Astrocyte (in vitro differentiated cells and primary cell): ENCODE results near the gene GRIK3. TPM values are rescaled to one million over a fixed set of nuclear protein-coding genes. Genes with fewer than 3 reads are reported as not detected.

Experiments used
- DNase-seq: peaks from one replicate; pipeline ENCODE4 v3.0.0-alpha.2; 2010; ENCODE audit warnings: low read depth
- FAIRE-seq: peaks from 2 replicates; lab custom pipeline; 2011; peaks lifted over from hg19 to GRCh38; lab: Jason Lieb, UNC
- H2AFZ ChIP-seq: 2 replicates; pipeline ENCODE4 v1.6.0; 2012; ENCODE audit warnings: low read depth, low read length, inconsistent platforms
- H3K27ac ChIP-seq: 2 replicates; pipeline ENCODE4 v1.5.1; 2011; ENCODE audit warnings: low read depth, low read length, inconsistent platforms
- H3K27me3 ChIP-seq: 2 replicates; pipeline ENCODE4 v1.6.0; 2011; ENCODE audit warnings: low read length, inconsistent platforms; ENCODE audit not compliant: insufficient read depth
- H3K36me3 ChIP-seq: 2 replicates; pipeline ENCODE4 v1.5.1; 2011; ENCODE audit warnings: low read length, inconsistent platforms; ENCODE audit not compliant: insufficient read depth
- H3K4me1 ChIP-seq: 2 replicates; pipeline ENCODE4 v1.5.1; 2011; ENCODE audit warnings: low read length, inconsistent platforms; ENCODE audit not compliant: insufficient read depth
- H3K4me2 ChIP-seq: 2 replicates; pipeline ENCODE4 v1.6.0; 2012; ENCODE audit warnings: low read length, inconsistent platforms
- H3K4me3 ChIP-seq: 2 replicates; pipeline ENCODE4 v1.5.1; 2011; ENCODE audit warnings: low read depth, mild to moderate bottlenecking, low read length, inconsistent platforms; ENCODE audit not compliant: insufficient read depth
- H3K79me2 ChIP-seq: 2 replicates; pipeline ENCODE4 v1.6.0; 2012; ENCODE audit warnings: mild to moderate bottlenecking, low read length, inconsistent platforms; ENCODE audit not compliant: insufficient read depth
- H3K9ac ChIP-seq: 2 replicates; pipeline ENCODE4 v1.6.0; 2012; ENCODE audit warnings: mild to moderate bottlenecking, low read length, inconsistent platforms
- H3K9me3 ChIP-seq: 2 replicates; pipeline ENCODE4 v1.5.1; 2012; ENCODE audit warnings: low read depth, mild to moderate bottlenecking, low read length, inconsistent platforms; ENCODE audit not compliant: insufficient read depth
- H4K20me1 ChIP-seq: 2 replicates; pipeline ENCODE4 v1.6.0; 2012; ENCODE audit warnings: low read length, inconsistent platforms; ENCODE audit not compliant: insufficient read depth
- H3K27ac Mint-ChIP-seq: one replicate; pipeline ENCODE4 v1.8.0; 2021; ENCODE audit warnings: mild to moderate bottlenecking, mixed read lengths; ENCODE audit not compliant: unreplicated experiment
- H3K27me3 Mint-ChIP-seq: one replicate; pipeline ENCODE4 v1.8.0; 2021; ENCODE audit warnings: low read depth, mixed read lengths; ENCODE audit not compliant: unreplicated experiment
- H3K36me3 Mint-ChIP-seq: one replicate; pipeline ENCODE4 v1.8.0; 2021; ENCODE audit warnings: low read depth, mixed read lengths; ENCODE audit not compliant: unreplicated experiment
- H3K4me1 Mint-ChIP-seq: one replicate; pipeline ENCODE4 v1.8.0; 2021; ENCODE audit warnings: low read depth, mixed read lengths; ENCODE audit not compliant: unreplicated experiment
- H3K4me3 Mint-ChIP-seq: one replicate; pipeline ENCODE4 v1.8.0; 2021; ENCODE audit warnings: mild to moderate bottlenecking, moderate library complexity, mixed read lengths; ENCODE audit not compliant: unreplicated experiment
- H3K9me3 Mint-ChIP-seq: one replicate; pipeline ENCODE4 v1.8.0; 2021; ENCODE audit warnings: mild to moderate bottlenecking, mixed read lengths; ENCODE audit not compliant: unreplicated experiment
- CTCF ChIP-seq: IDR thresholded peaks from 2 replicates; pipeline ENCODE4 v1.5.1; 2011; ENCODE audit warnings: low read depth, mild to moderate bottlenecking, inconsistent platforms, low read length, moderate library complexity; ENCODE audit not compliant: insufficient read depth
- EZH2 ChIP-seq: IDR thresholded peaks from 2 replicates; pipeline ENCODE4 v1.6.1; 2012; ENCODE audit warnings: mild to moderate bottlenecking, low read length, inconsistent platforms; ENCODE audit not compliant: insufficient read depth
- total RNA-seq: library from RNA; stranded (reverse); gene quantifications from 2 replicates; pipeline ENCODE4 v1.2.1, GENCODE V29; 2021

GRIK3 gene
- total RNA-seq, 1 donor from 2014 or later: 0.16 TPM

GRCh38 chr1:36885540-36886357 lies 148.6 kb downstream of the GRIK3 start:
- no peaks in the 10 kb centered on the region for H3K36me3 Mint-ChIP-seq
- no peaks in the 10 kb centered on the region for H3K9me3 Mint-ChIP-seq
- FAIRE-seq: no peak

GRCh38 chr1:36884801-36885200 lies 149.5 kb downstream of the GRIK3 start:
- FAIRE-seq (no peak), DNase-seq (no peak)
- no peaks in the 10 kb centered on the region for H3K9me3 Mint-ChIP-seq
- peaks cover 33% of the 10 kb centered on the region for H3K27me3 Mint-ChIP-seq
- H3K4me1 Mint-ChIP-seq: no peaks in the 10 kb centered on the region
- no peaks in the 10 kb centered on the region for H4K20me1 ChIP-seq
- no peak overlapping the region for H2AFZ ChIP-seq
- no peak overlapping the region for H3K4me3 Mint-ChIP-seq
- no peaks in the 10 kb centered on the region for H3K27me3 ChIP-seq
- H3K36me3 ChIP-seq: no peaks in the 10 kb centered on the region
- H3K27ac ChIP-seq: no peak overlapping the region
- no peaks in the 10 kb centered on the region for H3K4me1 ChIP-seq
- no peak overlapping the region for H3K27ac Mint-ChIP-seq
- no peak overlapping the region for H3K9ac ChIP-seq
- H3K36me3 Mint-ChIP-seq: no peaks in the 10 kb centered on the region
- H3K4me3 ChIP-seq: no peak overlapping the region
- H3K79me2 ChIP-seq: no peaks in the 10 kb centered on the region
- H3K4me2 ChIP-seq: no peak overlapping the region
- H3K9me3 ChIP-seq: peaks cover 3% of the 10 kb centered on the region
- TF ChIP-seq CTCF: no peak
- TF ChIP-seq EZH2: no peak

More at GRCh38 chr1:36885540-36886357, 148.6 kb downstream of the GRIK3 start:
- no peak overlapping the region for H3K9ac ChIP-seq
- no peak overlapping the region for H2AFZ ChIP-seq
- H3K27me3 ChIP-seq: no peaks in the 10 kb centered on the region
- Mint-ChIP-seq H3K4me1 (no peaks in the 10 kb centered on the region), H3K27ac (no peak overlapping the region), H3K27me3 (peaks cover 29% of the 10 kb centered on the region), H3K4me3 (no peak overlapping the region)
- H3K4me2 ChIP-seq: no peak overlapping the region
- H3K4me1 ChIP-seq: no peaks in the 10 kb centered on the region
- no peak overlapping the region for H3K27ac ChIP-seq
- H3K79me2 ChIP-seq: no peaks in the 10 kb centered on the region
- H3K36me3 ChIP-seq: no peaks in the 10 kb centered on the region
- DNase-seq: no peak
- no peaks in the 10 kb centered on the region for H4K20me1 ChIP-seq
- H3K4me3 ChIP-seq: no peak overlapping the region
- TF ChIP-seq CTCF: no peak
- no peak for TF ChIP-seq EZH2
- H3K9me3 ChIP-seq: peaks cover 3% of the 10 kb centered on the region
